Astrocyte (in vitro differentiated cells and primary cell): Measurements from ENCODE around the gene C1orf21.

Experiments used
- CTCF ChIP-seq: IDR thresholded peaks from 2 replicates; pipeline ENCODE4 v1.5.1; 2011; ENCODE audit warnings: low read depth, mild to moderate bottlenecking, inconsistent platforms, low read length, moderate library complexity; ENCODE audit not compliant: insufficient read depth
- EZH2 ChIP-seq: IDR thresholded peaks from 2 replicates; pipeline ENCODE4 v1.6.1; 2012; ENCODE audit warnings: mild to moderate bottlenecking, low read length, inconsistent platforms; ENCODE audit not compliant: insufficient read depth

- TF ChIP-seq CTCF (no peak), EZH2 (no peak)
These were observed 190.0 kb downstream of the C1orf21 start for GRCh38 chr1:184576822-184577221.
